HUES64 (cell line): ENCODE measurements around the gene VAX1. TPM values are rescaled to one million over a fixed set of nuclear protein-coding genes. Genes with fewer than 3 reads are reported as not detected.
A peak's percentile ranks its signal among the peaks of the same experiment; 100 is the strongest.
"Not testable (repeated sequence)": the region's sequence is repeated elsewhere in the genome, so short reads cannot be mapped to it uniquely, and the experiment has no call there.

Experiments used
- H3K27ac ChIP-seq: 2 replicates; pipeline ENCODE4 v1.7.0; 2013; ENCODE audit warnings: low read depth, low read length, inconsistent platforms
- H3K27me3 ChIP-seq: 2 replicates; pipeline ENCODE4 v1.6.1; 2013; ENCODE audit warnings: mild to moderate bottlenecking, low read length; ENCODE audit not compliant: insufficient read depth
- H3K36me3 ChIP-seq: 2 replicates; pipeline ENCODE4 v1.6.1; 2013; ENCODE audit warnings: mild to moderate bottlenecking, low read length; ENCODE audit not compliant: insufficient read depth
- H3K4me1 ChIP-seq: 2 replicates; pipeline ENCODE4 v1.6.1; 2013; ENCODE audit warnings: mild to moderate bottlenecking, low read length, moderate library complexity; ENCODE audit not compliant: insufficient read depth
- H3K4me3 ChIP-seq: 2 replicates; pipeline ENCODE4 v1.5.1; 2013; ENCODE audit warnings: mild to moderate bottlenecking, low read length, moderate library complexity
- H3K9ac ChIP-seq: 2 replicates; pipeline ENCODE4 v1.6.1; 2013; ENCODE audit warnings: mild to moderate bottlenecking, low read depth, low read length
- H3K9me3 ChIP-seq: 2 replicates; pipeline ENCODE4 v1.6.1; 2013; ENCODE audit warnings: low read depth, low read length; ENCODE audit not compliant: insufficient read depth
- WGBS: fragments of 150-250, 120-280 bp; methylation state at CpG from one replicate; pipeline ENCODE4 v1.1.7; 2013; ENCODE audit warnings: missing lambda C conversion rate; 5-methylcytosine and 5-hydroxymethylcytosine counted together
- polyA plus RNA-seq, 2 experiments: library from polyadenylated mRNA; stranded (reverse); fragments of 50-300 nt; gene quantifications; one replicate each; pipeline ENCODE4 v1.2.3, GENCODE V29; 2013

VAX1 gene, protein sequence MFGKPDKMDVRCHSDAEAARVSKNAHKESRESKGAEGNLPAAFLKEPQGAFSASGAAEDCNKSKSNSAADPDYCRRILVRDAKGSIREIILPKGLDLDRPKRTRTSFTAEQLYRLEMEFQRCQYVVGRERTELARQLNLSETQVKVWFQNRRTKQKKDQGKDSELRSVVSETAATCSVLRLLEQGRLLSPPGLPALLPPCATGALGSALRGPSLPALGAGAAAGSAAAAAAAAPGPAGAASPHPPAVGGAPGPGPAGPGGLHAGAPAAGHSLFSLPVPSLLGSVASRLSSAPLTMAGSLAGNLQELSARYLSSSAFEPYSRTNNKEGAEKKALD
- polyA plus RNA-seq (2013, experiment 1 of 2) = 0.20 TPM
- polyA plus RNA-seq (2013, experiment 2 of 2) = 0.51 TPM

DNA sequence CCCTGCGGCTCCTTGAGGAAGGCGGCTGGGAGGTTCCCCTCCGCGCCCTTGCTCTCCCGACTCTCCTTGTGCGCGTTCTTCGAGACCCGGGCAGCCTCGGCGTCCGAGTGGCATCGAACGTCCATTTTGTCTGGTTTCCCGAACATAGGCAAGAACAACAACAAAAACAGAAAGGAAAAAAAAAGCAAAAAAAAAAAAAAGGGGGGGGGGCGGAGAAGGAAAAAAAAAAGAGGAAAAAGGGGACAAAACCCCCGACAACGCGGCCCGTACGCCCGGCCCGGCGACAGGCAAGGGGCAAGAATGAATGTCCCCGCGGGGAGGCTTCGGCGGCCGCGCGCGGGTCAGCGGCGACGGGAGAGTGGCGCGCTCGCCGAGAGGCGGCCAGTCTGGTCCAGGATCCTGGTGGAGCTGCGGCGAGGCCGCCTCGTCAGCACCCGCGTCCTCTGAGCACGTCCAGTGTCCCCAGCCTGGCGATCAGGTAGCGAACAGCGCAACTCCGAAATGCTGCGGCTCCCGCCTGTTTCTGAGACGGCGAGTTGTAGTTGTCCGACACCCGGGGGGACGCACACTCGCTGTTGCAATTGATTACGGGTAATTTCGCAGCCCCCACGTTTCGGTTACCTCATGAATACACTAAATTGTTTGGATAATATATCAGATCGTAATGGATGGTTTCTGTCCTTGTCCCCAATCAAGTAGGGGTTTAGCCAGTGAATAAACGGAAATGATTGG is at the start of gene VAX1:
VAX1 (minus strand) TSS at position 360 of the 732 bp plus-strand sequence; CDS start at position 146, 214 bp downstream.
- H3K27me3 ChIP-seq = peaks cover 98% of the 10 kb centered on the region
- H3K27ac ChIP-seq = no peak within 1 kb of the TSS
- H3K9me3 ChIP-seq = 0 out of 2 replicates have a peak, but pooled peaks cover 2% of the 10 kb centered on the region
- peak within 1 kb of the TSS; percentile 52 for H3K9ac ChIP-seq
- H3K4me1 ChIP-seq = peaks cover 27% of the 10 kb centered on the region
- WGBS = under 1% methylated on average over 58 of the region's 65 CpGs
- no peaks in the 10 kb centered on the region for H3K36me3 ChIP-seq
- H3K4me3 ChIP-seq = peak within 1 kb of the TSS; percentile 51

DNA sequence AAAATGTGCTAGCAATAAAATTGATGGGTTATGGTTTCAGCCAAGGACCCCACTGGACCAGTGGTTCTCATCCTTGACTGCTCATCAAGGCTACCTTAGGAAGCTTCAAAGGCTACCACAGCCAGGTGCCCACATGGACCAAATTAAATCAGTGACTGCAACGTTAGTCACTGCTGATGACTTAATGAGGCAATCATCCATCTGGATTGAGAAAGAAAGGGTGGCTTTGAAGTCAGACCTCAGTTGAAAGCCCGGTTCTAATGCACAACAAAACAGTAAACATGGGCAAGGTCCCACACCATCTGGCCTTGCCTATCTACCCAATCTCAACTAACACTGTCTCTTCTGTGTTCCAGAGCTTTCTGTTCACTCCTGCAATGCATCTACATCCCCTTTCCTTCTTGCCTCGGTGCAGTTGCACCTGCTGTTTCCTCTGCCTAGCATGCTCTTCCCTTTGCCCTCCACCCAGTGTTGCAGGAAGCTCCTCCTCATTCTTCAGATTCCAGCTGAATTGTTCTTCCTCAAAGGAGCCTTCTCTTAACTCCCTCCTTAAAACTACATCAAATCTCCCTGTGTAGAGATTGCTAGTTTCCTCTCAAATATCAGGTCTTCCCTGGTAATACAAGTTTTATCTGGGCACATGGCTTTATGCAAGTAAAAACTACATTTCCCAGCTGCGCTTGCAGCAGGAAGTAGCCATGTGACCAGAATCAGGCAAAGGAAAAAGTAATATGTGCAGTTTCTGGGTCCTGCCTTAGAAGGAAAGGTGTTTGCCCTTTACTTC is 49.0 kb upstream of the VAX1 start:
- WGBS = 70% methylated on average over 4 of the region's 4 CpGs
- Histone ChIP-seq H3K4me1 (no peaks in the 10 kb centered on the region), H3K27me3 (peaks cover 4% of the 10 kb centered on the region; the same call in 1 of the 2 replicates), H3K27ac (no peak overlapping the region), H3K9me3 (no peaks in the 10 kb centered on the region), H3K36me3 (no peaks in the 10 kb centered on the region), H3K9ac (no peak overlapping the region), H3K4me3 (no peak overlapping the region)

- H3K27me3 ChIP-seq, H3K4me3 ChIP-seq, H3K9ac ChIP-seq, H3K27ac ChIP-seq, H3K36me3 ChIP-seq, H3K9me3 ChIP-seq, H3K4me1 ChIP-seq: not testable (repeated sequence)
- 92% methylated on average over 4 of the region's 4 CpGs for WGBS
Observed at GRCh38 chr10:117185817-117186216, 47.7 kb upstream of the VAX1 start.

DNA sequence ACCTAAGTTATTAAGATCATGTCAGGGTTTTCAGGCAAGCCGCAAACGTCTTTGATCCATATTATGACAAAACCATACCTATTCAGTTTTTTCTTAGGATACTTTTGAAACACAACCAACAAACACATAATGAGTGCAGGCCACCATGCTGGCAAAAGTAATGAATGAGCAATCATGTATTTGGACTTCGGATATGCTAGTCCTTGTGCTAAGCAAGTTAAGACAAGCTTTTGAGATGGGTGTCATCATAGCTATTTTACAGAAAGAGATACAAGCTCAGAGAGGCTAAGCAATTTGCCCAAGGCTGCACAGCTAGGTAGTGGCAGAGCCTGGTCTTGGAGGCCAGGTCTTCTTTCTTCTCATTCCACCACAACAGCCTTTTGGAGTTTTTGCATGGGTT is 46.8 kb upstream of the VAX1 start:
- H3K9ac ChIP-seq = no peak overlapping the region
- no peaks in the 10 kb centered on the region for H3K9me3 ChIP-seq
- H3K27ac ChIP-seq = no peak overlapping the region
- no peaks in the 10 kb centered on the region for H3K4me1 ChIP-seq
- peaks cover 6% of the 10 kb centered on the region for H3K27me3 ChIP-seq
- no peaks in the 10 kb centered on the region for H3K36me3 ChIP-seq
- 96% methylated on average over 3 of the region's 3 CpGs for WGBS
- H3K4me3 ChIP-seq = no peak overlapping the region

DNA sequence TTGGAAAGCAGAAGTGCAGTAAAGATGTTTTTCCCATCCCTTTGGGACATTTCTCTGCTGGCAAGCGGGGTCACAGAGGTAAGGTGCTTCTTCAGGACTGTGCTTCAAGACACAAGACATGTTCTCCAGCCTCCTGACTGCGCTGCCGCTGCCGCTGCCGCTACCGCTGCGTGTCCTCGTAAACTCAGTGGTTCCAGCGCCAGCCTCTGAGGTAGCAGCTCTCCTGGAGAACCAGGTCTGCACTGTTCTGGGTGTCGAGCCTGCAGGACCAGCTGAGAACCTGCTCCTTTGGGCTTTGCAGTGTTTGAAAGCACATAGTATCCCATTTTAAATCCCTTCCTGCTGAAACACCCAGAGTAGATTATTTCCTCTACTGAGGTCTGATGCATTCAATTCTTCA is 46.2 kb upstream of the VAX1 start:
- 92% methylated on average over 10 of the region's 10 CpGs for WGBS
- peaks cover 6% of the 10 kb centered on the region for H3K27me3 ChIP-seq
- H3K9me3 ChIP-seq = no peaks in the 10 kb centered on the region
- H3K9ac ChIP-seq = no peak overlapping the region
- no peaks in the 10 kb centered on the region for H3K36me3 ChIP-seq
- no peaks in the 10 kb centered on the region for H3K4me1 ChIP-seq
- H3K4me3 ChIP-seq = no peak overlapping the region
- no peak overlapping the region for H3K27ac ChIP-seq

DNA sequence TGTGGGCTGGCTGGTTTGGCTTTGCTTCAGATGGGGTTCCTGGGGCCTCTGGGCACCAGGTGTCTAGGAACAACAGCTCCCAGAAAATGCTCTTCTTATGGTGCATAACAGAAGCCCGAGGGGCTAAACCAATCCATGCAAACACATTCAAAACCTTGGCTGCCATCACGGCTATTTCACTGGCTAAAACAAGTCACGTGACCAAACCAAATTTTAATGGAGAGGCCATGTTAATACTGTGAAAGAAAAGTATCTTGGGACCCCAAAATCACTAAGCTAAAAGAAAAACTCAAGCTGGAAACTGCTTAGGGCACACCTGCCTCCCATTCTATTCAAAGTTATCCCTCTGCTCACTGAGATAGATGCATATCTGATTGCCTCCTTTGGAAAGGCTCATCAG is 40.1 kb upstream of the VAX1 start:
- H3K36me3 ChIP-seq = no peaks in the 10 kb centered on the region
- 93% methylated on average over 3 of the region's 3 CpGs for WGBS
- no peak overlapping the region for H3K4me3 ChIP-seq
- peaks cover 37% of the 10 kb centered on the region for H3K27me3 ChIP-seq
- H3K9ac ChIP-seq = no peak overlapping the region
- H3K4me1 ChIP-seq = peaks cover 6% of the 10 kb centered on the region; the same call in 1 of the 2 replicates
- no peak overlapping the region for H3K27ac ChIP-seq
- H3K9me3 ChIP-seq = no peaks in the 10 kb centered on the region

DNA sequence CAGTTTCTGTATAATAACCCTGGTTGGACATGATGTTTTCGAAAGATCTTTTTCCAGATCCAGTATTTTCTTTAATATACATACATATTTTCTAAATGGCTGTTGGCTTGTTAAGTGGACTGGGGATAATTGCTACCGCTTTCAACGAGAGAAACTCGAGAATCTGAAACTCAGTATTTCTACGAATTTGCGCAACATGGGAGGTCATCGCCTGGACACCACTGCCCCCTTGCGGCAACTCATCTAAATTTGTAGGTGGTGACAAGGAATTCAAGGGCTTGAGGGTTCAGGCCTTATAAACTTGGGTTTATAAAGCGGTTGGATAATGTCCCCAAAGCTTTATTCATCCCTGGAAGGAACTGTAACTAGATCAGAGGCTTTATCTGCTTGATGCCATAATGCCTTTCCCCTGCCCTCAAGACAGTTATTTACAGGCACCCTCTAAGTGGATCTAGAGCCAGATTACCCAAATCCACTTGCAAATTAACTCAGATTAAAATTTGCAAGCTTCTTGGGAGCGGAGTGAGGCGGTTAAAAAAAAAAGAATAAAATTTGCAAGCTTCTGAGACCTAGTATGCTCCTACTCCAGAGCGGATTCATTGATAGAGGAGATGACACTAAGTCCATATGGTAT is 37.9 kb upstream of the VAX1 start:
- Histone ChIP-seq H3K4me3 (peak overlapping the region; percentile 54), H3K36me3 (no peaks in the 10 kb centered on the region), H3K9ac (no peak overlapping the region), H3K27ac (no peak overlapping the region), H3K27me3 (peaks cover 58% of the 10 kb centered on the region), H3K4me1 (peaks cover 6% of the 10 kb centered on the region; the same call in 1 of the 2 replicates), H3K9me3 (no peaks in the 10 kb centered on the region)
- WGBS = 29% methylated on average over 11 of the region's 12 CpGs

DNA sequence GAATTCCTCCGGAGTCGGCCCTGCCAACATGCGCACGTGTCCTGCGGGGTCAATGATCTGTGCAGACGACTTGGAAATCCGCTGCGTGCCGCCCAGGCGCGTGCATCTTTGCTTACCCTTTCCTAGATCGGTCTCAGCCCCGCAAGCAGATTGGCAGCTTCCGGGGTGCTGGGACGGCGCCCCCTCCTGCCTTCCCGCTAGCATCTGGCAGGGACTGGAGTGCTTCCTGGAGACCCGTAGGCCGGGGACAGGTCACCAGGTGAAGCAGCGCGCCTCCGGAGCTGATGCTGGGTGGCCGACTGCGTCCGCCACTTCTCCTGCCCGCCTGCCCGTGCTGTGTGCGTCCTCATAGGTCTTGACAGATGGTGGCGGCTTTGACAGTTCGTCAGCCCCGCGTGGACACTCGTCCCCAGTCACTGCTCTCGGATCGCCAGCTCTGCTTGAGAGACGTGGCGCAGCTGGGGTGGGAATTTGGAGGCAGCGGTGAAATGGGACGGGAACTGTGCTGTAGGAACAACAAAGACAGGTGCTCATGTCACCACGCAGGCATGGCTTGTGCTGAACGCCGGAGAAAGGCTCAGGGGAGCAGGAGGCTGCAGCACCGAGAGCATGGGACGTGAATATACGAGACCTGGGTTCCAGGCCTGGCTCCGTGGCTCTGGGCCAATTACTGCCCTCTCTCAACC is 37.3 kb upstream of the VAX1 start:
- Histone ChIP-seq H3K4me3 (peak overlapping the region; percentile 54), H3K9ac (no peak overlapping the region), H3K36me3 (no peaks in the 10 kb centered on the region), H3K9me3 (no peaks in the 10 kb centered on the region), H3K4me1 (peaks cover 8% of the 10 kb centered on the region; the same call in 1 of the 2 replicates), H3K27me3 (peaks cover 65% of the 10 kb centered on the region), H3K27ac (no peak overlapping the region)
- WGBS = 2% methylated on average over 46 of the region's 46 CpGs

DNA sequence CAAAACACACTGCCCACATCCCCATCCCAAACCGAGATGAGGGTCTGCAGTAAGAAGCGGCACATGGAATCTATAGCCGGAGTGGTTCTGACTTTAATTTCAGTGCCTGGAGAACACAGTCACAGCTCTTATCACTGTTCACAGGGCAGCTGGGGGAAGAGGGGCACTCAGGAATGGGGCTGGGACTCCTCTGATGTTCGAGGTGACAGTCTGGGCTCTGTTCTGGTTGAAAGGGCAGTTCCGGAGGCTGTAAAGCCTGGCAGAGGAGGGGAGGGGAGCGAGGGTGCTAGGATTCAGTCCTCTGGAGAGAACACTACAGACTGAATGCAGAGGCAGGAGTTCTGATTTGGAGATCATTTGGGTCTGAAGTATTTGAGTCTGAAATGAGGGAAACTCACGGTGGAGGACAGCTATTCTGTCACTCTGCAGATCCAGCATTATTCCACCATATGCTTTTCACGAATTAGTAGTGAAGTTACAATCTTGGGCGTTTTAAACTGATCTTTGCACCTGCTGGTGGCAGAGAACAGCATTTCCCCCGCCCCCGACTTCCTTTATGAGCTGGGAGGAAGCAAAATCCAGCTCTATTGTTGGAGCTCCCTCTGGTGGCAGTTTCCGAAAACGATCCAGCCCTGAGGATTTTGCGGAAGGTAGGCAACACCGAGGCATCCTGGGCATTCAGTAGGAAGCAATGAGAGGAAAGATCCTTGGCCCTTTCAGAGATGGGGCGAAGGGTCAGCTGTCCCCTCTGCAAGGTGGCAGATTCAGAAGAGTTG is 36.6 kb upstream of the VAX1 start:
- H3K27me3 ChIP-seq = peaks cover 70% of the 10 kb centered on the region
- WGBS = 12% methylated on average over 15 of the region's 16 CpGs
- peak overlapping the region; percentile 54 for H3K4me3 ChIP-seq
- H3K27ac ChIP-seq = no peak overlapping the region
- no peak overlapping the region for H3K9ac ChIP-seq
- no peaks in the 10 kb centered on the region for H3K36me3 ChIP-seq
- peaks cover 12% of the 10 kb centered on the region; the same call in 1 of the 2 replicates for H3K4me1 ChIP-seq
- no peaks in the 10 kb centered on the region for H3K9me3 ChIP-seq

- Histone ChIP-seq H3K9me3 (no peaks in the 10 kb centered on the region), H3K36me3 (no peaks in the 10 kb centered on the region), H3K4me1 (peaks cover 16% of the 10 kb centered on the region; the same call in 1 of the 2 replicates), H3K27me3 (peaks cover 99% of the 10 kb centered on the region), H3K9ac (no peak overlapping the region), H3K27ac (no peak overlapping the region), H3K4me3 (no peak overlapping the region)
- WGBS = 19% methylated on average over 6 of the region's 6 CpGs
Observed at GRCh38 chr10:117170244-117170643, 32.2 kb upstream of the VAX1 start.
